SU-DHL-6 (cell line): ENCODE results near the gene KCNH8.

Experiments
- CTCF ChIP-seq: fragments of 200-600 bp; sonication (generic); IDR thresholded peaks from one replicate; pipeline ENCODE4 v1.5.1; 2017; ENCODE audit warnings: antibody characterized with exemption, mild to moderate bottlenecking, low read length, moderate library complexity; ENCODE audit not compliant: insufficient read depth, poor library complexity, severe bottlenecking
- EZH2phosphoT487 ChIP-seq: fragments of 200-600 bp; sonication (generic), shearing (Covaris generic); conservative IDR thresholded peaks from 2 replicates; pipeline ENCODE4 v1.6.1; 2018; ENCODE audit warnings: mild to moderate bottlenecking, antibody characterized with exemption, low read length, moderate library complexity, mixed read lengths

GRCh38 chr3:19202303-19202702 lies 54.0 kb downstream of the KCNH8 start:
- no peak for TF ChIP-seq CTCF
- TF ChIP-seq EZH2phosphoT487, result no peak
